Brain microvascular endothelial cell (primary cell): ENCODE measurements around the gene RDH11.
A peak's percentile ranks its signal among the peaks of the same experiment; 100 is the strongest.
"Not testable (repeated sequence)": the region's sequence is repeated elsewhere in the genome, so short reads cannot be mapped to it uniquely, and the experiment has no call there.

Experiments used
- DNase-seq: peaks from one replicate; pipeline ENCODE4 v3.0.0-alpha.2; 2020
- H3K27ac ChIP-seq: fragments of 250-450 bp; sonication (Bioruptor Pico); 2 replicates; pipeline ENCODE4 v1.5.1; 2020; ENCODE audit warnings: mild to moderate bottlenecking, moderate library complexity
- H3K27me3 ChIP-seq: fragments of 250-450 bp; sonication (Bioruptor Pico); replicated peaks from 2 replicates; pipeline ENCODE4 v1.5.1; 2020; ENCODE audit warnings: mild to moderate bottlenecking
- H3K36me3 ChIP-seq: fragments of 250-450 bp; sonication (Bioruptor Pico); replicated peaks from 2 replicates; pipeline ENCODE4 v1.5.1; 2020; ENCODE audit warnings: mild to moderate bottlenecking
- H3K4me3 ChIP-seq: 2 replicates; pipeline ENCODE4 v1.5.1; 2011; ENCODE audit warnings: low read depth, mild to moderate bottlenecking, control low read depth, low read length, moderate library complexity
- CTCF ChIP-seq: IDR thresholded peaks from 2 replicates; pipeline ENCODE4 v1.5.1; 2011; ENCODE audit warnings: low read depth, mild to moderate bottlenecking, moderate library complexity, low read length, control low read depth, inconsistent platforms; ENCODE audit errors: missing control alignments
- in situ Hi-C: cut with HindIII; loops from 2 replicates; pipeline ENCODE4 v1.10.0; 2017; ENCODE audit warnings: low sequenced_read_pairs, low pct_ligation_motif_present

RDH11 gene

GRCh38 chr14:67710209-67710608, 14.6 kb upstream of the RDH11 start:
- TF ChIP-seq CTCF = no peak
- Histone ChIP-seq H3K4me3 (no peak overlapping the region), H3K27me3 (no peaks in the 10 kb centered on the region), H3K27ac (no peak overlapping the region), H3K36me3 (no peaks in the 10 kb centered on the region)
- in situ Hi-C loops = no loop called here
- no peak for DNase-seq

- H3K4me3 ChIP-seq, H3K36me3 ChIP-seq, H3K27me3 ChIP-seq, in situ Hi-C loops, DNase-seq, H3K27ac ChIP-seq: not testable (repeated sequence)
These were observed 14.2 kb upstream of the RDH11 start for GRCh38 chr14:67709796-67710195.

GRCh38 chr14:67709346-67709745, 13.8 kb upstream of the RDH11 start:
- H3K36me3 ChIP-seq, H3K4me3 ChIP-seq, H3K27ac ChIP-seq, H3K27me3 ChIP-seq, DNase-seq, in situ Hi-C loops: not testable (repeated sequence)

GRCh38 chr14:67705211-67705610, 9.6 kb upstream of the RDH11 start:
- H3K36me3 ChIP-seq = no peaks in the 10 kb centered on the region
- H3K27me3 ChIP-seq = no peaks in the 10 kb centered on the region
- no peak overlapping the region for H3K27ac ChIP-seq
- H3K4me3 ChIP-seq = no peak overlapping the region
- no peak for DNase-seq
- in situ Hi-C loops = no loop called here
- TF ChIP-seq CTCF = no peak

GRCh38 chr14:67704484-67705089, 9.0 kb upstream of the RDH11 start:
- Histone ChIP-seq H3K27me3 (no peaks in the 10 kb centered on the region), H3K36me3 (no peaks in the 10 kb centered on the region), H3K27ac (no peak overlapping the region), H3K4me3 (no peak overlapping the region)
- peak; percentile 77 for TF ChIP-seq CTCF
- peak; percentile 37 for DNase-seq
- in situ Hi-C loops = no loop called here

GRCh38 chr14:67703997-67704396, 8.4 kb upstream of the RDH11 start:
- no peak for TF ChIP-seq CTCF
- no peaks in the 10 kb centered on the region for H3K27me3 ChIP-seq
- in situ Hi-C loops = no loop called here
- H3K27ac ChIP-seq = no peak overlapping the region
- DNase-seq = no peak
- no peak overlapping the region for H3K4me3 ChIP-seq
- H3K36me3 ChIP-seq = no peaks in the 10 kb centered on the region

GRCh38 chr14:67701492-67701891, 5.9 kb upstream of the RDH11 start, which contains the start of gene RDH12:
Gene RDH12, plus strand, starts transcription at chr14:67701886. Its CDS starts 20,757 bp downstream, at chr14:67722643.
- H3K27ac ChIP-seq = peak within 1 kb of the TSS; percentile 20
- DNase-seq = peak; percentile 24
- H3K36me3 ChIP-seq, H3K4me3 ChIP-seq, in situ Hi-C loops, H3K27me3 ChIP-seq: not testable (repeated sequence)
